Measurements from ENCODE around the gene SLC6A6. TPM values are rescaled to one million over a fixed set of nuclear protein-coding genes. Genes with fewer than 3 reads are reported as not detected.

The SLC6A6 gene
- total and polyA plus RNA-seq, 10 of the 15 experiments (the other 5 are each of a cell fraction or from before 2014, with no cell fraction given) = 5.6 to 47.0 (median 20.2) TPM

DNA sequence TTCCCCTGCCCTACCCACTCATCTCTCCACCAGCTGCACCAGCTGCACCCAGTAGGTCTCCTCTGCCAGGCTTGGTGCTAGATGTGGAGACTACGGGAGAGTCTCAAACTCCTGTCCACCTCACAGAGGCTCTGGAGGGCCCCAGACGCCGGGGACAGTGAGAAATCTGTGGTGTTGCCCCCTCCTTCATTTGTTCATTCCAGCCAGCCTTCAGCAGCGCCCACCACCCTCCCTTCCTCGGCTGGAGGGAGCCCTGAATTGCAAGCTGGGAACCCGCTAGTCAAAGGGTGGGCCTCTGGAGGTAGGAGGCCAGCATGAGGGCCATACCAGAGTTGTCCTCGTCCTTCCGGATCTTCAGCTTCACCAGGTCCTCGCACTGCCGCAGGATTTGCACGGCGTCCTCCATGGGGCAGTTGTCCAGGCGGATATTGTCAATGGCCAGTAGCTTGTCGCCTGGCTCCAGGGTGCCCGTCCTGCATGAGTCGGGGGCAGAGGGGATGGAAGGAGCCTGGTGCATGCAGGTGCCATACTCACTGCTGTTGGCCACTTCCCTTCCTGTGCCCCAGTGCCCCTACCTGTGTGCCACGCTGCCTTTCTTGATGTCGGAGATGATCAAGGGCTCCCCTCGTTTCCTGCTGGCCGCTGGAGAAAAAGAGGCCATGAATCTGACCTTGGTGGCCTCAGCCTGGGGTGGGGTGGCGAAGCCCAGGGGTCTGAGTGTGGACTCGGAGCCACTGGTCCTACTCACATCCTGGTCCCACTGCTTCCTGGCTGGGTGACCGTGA lies 108.6 kb downstream of the SLC6A6 start:
- Histone ChIP-seq H3K36me3 (ENCODE audit: control insufficient read depth in 2 of 2, insufficient read depth in 2 of 2, low read length in 1 of 2) (no peaks in the 10 kb centered on the region), H3K9ac (ENCODE audit: control insufficient read depth, insufficient read depth, low read length) (no peak overlapping the region), H4K20me1 (ENCODE audit: control insufficient read depth, insufficient read depth) (no peaks in the 10 kb centered on the region), H3K27me3 (replicated peaks in 1 of 2; ENCODE audit: control insufficient read depth in 2 of 2, insufficient read depth in 2 of 2, low read length in 1 of 2) (no peaks in the 10 kb centered on the region; a peak in 1 of 4 replicates), H3K4me2 (ENCODE audit: control insufficient read depth, insufficient read depth) (no peak overlapping the region), H3K79me2 (ENCODE audit: control insufficient read depth, insufficient read depth, low read length) (no peaks in the 10 kb centered on the region), H3K4me3 (no peak overlapping the region), H3K4me1 (ENCODE audit: control insufficient read depth, insufficient read depth, low read length) (no peaks in the 10 kb centered on the region), H3K9me3 (replicated peaks; ENCODE audit: control insufficient read depth, insufficient read depth, low read length) (no peaks in the 10 kb centered on the region), H2AFZ (ENCODE audit: control insufficient read depth, low read depth, low read length) (no peak overlapping the region), H3K27ac (ENCODE audit: control insufficient read depth, insufficient read depth) (no peak overlapping the region)
- RAD21 ChIA-PET (ENCODE audit: unreplicated experiment) = interaction anchor here (0.6 to 1.5 kb wide), 2 partner anchors 249 to 282 kb away, joined by 3 read pairs; no protein-coding TSS in a partner anchor
- no TSS peak for BruUV-seq (replicated peaks)
- DNase-seq (ENCODE audit: low read depth, low spot score) (no peak), FAIRE-seq (no peak), ATAC-seq (no peak)
- CTCF ChIA-PET = interaction anchor here (0.6 to 4.3 kb wide), 4 partner anchors 250 to 1260 kb away, joined by 3 to 23 read pairs (median 3); no protein-coding TSS in a partner anchor
- in situ Hi-C loops (cut with MboI) (no loop called here), intact Hi-C loops (cut with micrococcal nuclease; ENCODE audit: unreplicated experiment) (no loop called here)
- POLR2A ChIA-PET = no interaction called here
- SMC1A ChIA-PET (ENCODE audit: uncharacterized antibody, unreplicated experiment) = interaction anchor here (0.6 kb wide), 1 partner anchor 402 kb away, joined by 3 read pairs; no protein-coding TSS in a partner anchor
- WGBS (ENCODE audit: insufficient coverage, insufficient replicate concordance, low lambda C conversion rate, missing lambda C conversion rate) = 33% methylated on average over 23 of the region's 23 CpGs
- TF ChIP-seq HDAC2 (IDR thresholded peaks at IDR 0.05) = no peak
- TF ChIP-seq MXI1 (IDR thresholded peaks at IDR 0.05; ENCODE audit: low read depth, low read length) = no peak
- no peak for TF ChIP-seq TCF7 (IDR thresholded peaks at IDR 0.05; ENCODE audit: borderline replicate concordance)
- TF ChIP-seq BRCA1 (IDR thresholded peaks at IDR 0.05; ENCODE audit: low read depth, low read length) = no peak
- no peak for TF ChIP-seq TBL1XR1 (IDR thresholded peaks at IDR 0.05; ENCODE audit: low read depth, low read length)
- TF ChIP-seq, protein P1, sequence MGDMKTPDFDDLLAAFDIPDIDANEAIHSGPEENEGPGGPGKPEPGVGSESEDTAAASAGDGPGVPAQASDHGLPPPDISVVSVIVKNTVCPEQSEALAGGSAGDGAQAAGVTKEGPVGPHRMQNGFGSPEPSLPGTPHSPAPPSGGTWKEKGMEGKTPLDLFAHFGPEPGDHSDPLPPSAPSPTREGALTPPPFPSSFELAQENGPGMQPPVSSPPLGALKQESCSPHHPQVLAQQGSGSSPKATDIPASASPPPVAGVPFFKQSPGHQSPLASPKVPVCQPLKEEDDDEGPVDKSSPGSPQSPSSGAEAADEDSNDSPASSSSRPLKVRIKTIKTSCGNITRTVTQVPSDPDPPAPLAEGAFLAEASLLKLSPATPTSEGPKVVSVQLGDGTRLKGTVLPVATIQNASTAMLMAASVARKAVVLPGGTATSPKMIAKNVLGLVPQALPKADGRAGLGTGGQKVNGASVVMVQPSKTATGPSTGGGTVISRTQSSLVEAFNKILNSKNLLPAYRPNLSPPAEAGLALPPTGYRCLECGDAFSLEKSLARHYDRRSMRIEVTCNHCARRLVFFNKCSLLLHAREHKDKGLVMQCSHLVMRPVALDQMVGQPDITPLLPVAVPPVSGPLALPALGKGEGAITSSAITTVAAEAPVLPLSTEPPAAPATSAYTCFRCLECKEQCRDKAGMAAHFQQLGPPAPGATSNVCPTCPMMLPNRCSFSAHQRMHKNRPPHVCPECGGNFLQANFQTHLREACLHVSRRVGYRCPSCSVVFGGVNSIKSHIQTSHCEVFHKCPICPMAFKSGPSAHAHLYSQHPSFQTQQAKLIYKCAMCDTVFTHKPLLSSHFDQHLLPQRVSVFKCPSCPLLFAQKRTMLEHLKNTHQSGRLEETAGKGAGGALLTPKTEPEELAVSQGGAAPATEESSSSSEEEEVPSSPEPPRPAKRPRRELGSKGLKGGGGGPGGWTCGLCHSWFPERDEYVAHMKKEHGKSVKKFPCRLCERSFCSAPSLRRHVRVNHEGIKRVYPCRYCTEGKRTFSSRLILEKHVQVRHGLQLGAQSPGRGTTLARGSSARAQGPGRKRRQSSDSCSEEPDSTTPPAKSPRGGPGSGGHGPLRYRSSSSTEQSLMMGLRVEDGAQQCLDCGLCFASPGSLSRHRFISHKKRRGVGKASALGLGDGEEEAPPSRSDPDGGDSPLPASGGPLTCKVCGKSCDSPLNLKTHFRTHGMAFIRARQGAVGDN (IDR thresholded peaks at IDR 0.05) = no peak
- TF ChIP-seq, protein P2, sequence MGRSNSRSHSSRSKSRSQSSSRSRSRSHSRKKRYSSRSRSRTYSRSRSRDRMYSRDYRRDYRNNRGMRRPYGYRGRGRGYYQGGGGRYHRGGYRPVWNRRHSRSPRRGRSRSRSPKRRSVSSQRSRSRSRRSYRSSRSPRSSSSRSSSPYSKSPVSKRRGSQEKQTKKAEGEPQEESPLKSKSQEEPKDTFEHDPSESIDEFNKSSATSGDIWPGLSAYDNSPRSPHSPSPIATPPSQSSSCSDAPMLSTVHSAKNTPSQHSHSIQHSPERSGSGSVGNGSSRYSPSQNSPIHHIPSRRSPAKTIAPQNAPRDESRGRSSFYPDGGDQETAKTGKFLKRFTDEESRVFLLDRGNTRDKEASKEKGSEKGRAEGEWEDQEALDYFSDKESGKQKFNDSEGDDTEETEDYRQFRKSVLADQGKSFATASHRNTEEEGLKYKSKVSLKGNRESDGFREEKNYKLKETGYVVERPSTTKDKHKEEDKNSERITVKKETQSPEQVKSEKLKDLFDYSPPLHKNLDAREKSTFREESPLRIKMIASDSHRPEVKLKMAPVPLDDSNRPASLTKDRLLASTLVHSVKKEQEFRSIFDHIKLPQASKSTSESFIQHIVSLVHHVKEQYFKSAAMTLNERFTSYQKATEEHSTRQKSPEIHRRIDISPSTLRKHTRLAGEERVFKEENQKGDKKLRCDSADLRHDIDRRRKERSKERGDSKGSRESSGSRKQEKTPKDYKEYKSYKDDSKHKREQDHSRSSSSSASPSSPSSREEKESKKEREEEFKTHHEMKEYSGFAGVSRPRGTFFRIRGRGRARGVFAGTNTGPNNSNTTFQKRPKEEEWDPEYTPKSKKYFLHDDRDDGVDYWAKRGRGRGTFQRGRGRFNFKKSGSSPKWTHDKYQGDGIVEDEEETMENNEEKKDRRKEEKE (IDR thresholded peaks at IDR 0.05) = no peak
- TF ChIP-seq, protein P3, sequence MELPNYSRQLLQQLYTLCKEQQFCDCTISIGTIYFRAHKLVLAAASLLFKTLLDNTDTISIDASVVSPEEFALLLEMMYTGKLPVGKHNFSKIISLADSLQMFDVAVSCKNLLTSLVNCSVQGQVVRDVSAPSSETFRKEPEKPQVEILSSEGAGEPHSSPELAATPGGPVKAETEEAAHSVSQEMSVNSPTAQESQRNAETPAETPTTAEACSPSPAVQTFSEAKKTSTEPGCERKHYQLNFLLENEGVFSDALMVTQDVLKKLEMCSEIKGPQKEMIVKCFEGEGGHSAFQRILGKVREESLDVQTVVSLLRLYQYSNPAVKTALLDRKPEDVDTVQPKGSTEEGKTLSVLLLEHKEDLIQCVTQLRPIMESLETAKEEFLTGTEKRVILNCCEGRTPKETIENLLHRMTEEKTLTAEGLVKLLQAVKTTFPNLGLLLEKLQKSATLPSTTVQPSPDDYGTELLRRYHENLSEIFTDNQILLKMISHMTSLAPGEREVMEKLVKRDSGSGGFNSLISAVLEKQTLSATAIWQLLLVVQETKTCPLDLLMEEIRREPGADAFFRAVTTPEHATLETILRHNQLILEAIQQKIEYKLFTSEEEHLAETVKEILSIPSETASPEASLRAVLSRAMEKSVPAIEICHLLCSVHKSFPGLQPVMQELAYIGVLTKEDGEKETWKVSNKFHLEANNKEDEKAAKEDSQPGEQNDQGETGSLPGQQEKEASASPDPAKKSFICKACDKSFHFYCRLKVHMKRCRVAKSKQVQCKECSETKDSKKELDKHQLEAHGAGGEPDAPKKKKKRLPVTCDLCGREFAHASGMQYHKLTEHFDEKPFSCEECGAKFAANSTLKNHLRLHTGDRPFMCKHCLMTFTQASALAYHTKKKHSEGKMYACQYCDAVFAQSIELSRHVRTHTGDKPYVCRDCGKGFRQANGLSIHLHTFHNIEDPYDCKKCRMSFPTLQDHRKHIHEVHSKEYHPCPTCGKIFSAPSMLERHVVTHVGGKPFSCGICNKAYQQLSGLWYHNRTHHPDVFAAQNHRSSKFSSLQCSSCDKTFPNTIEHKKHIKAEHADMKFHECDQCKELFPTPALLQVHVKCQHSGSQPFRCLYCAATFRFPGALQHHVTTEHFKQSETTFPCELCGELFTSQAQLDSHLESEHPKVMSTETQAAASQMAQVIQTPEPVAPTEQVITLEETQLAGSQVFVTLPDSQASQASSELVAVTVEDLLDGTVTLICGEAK (IDR thresholded peaks at IDR 0.05; ENCODE audit: borderline replicate concordance) = no peak

Measured in GM12878 (cell line).